Mesenchymal stem cell (in vitro differentiated cells and primary cell): ENCODE results near the gene TRMT61A.

Source experiments
- DNase-seq: peaks from one replicate; pipeline ENCODE4 v3.0.0-alpha.2; 2013
- H2AFZ ChIP-seq: one replicate; pipeline ENCODE4 v1.6.1; 2013; ENCODE audit warnings: low read depth, mild to moderate bottlenecking, control low read depth, inconsistent platforms, low read length, moderate library complexity
- H2AK5ac ChIP-seq: 2 replicates; pipeline ENCODE4 v1.6.1; 2013; ENCODE audit warnings: low read length, moderate library complexity, mild to moderate bottlenecking, inconsistent platforms; ENCODE audit not compliant: severe bottlenecking
- H2BK120ac ChIP-seq: one replicate; pipeline ENCODE4 v1.6.1; 2013; ENCODE audit warnings: low read depth, mild to moderate bottlenecking, inconsistent platforms, low read length, moderate library complexity
- H2BK12ac ChIP-seq, 2 experiments: one replicate each; pipeline ENCODE4 v1.6.1; 2013; ENCODE audit warnings: inconsistent platforms in 2 of 2, low read length in 2 of 2, mild to moderate bottlenecking in 2 of 2, moderate library complexity in 2 of 2, control low read depth in 1 of 2
- H2BK15ac ChIP-seq: one replicate; pipeline ENCODE4 v1.6.1; 2013; ENCODE audit warnings: mild to moderate bottlenecking, low read depth, inconsistent platforms; ENCODE audit not compliant: poor library complexity, severe bottlenecking
- H2BK5ac ChIP-seq: 2 replicates; pipeline ENCODE4 v1.6.1; 2013; ENCODE audit warnings: low read depth, mild to moderate bottlenecking, low read length, control low read depth, inconsistent platforms; ENCODE audit not compliant: poor library complexity, severe bottlenecking
- H3K14ac ChIP-seq, 2 experiments: one replicate each; pipeline ENCODE4 v1.6.1; 2013; ENCODE audit warnings: inconsistent platforms in 2 of 2, low read length in 2 of 2, control low read depth in 1 of 2, mild to moderate bottlenecking in 1 of 2, moderate library complexity in 1 of 2
- H3K18ac ChIP-seq, 2 experiments: one replicate each; pipeline ENCODE4 v1.6.1; 2013; ENCODE audit warnings: inconsistent platforms in 2 of 2, low read length in 2 of 2, control low read depth in 1 of 2, low read depth in 1 of 2, mild to moderate bottlenecking in 1 of 2
- H3K23ac ChIP-seq, 2 experiments: one replicate each; pipeline ENCODE4 v1.6.1; 2013; ENCODE audit warnings: inconsistent platforms in 2 of 2, low read length in 2 of 2, mild to moderate bottlenecking in 2 of 2, moderate library complexity in 2 of 2, control low read depth in 1 of 2
- H3K27ac ChIP-seq: 2 replicates; pipeline ENCODE4 v1.5.1; 2013; ENCODE audit warnings: mild to moderate bottlenecking, moderate library complexity, low read length, control low read depth, inconsistent platforms; ENCODE audit not compliant: poor library complexity, severe bottlenecking
- H3K27me3 ChIP-seq, 2 experiments: 2 replicates each; pipeline versions ENCODE4 v1.6.1 to v1.7.0; 2013; ENCODE audit warnings: low read length in 2 of 2, mild to moderate bottlenecking in 2 of 2, moderate library complexity in 2 of 2, control low read depth in 1 of 2, inconsistent platforms in 1 of 2; ENCODE audit not compliant: control insufficient read depth in 1 of 2, insufficient read depth in 1 of 2
- H3K36me3 ChIP-seq, 2 experiments: 2 replicates each; pipeline versions ENCODE4 v1.6.1 to v1.7.0; 2013; ENCODE audit warnings: low read length in 2 of 2, control low read depth in 1 of 2, inconsistent platforms in 1 of 2, low read depth in 1 of 2, mild to moderate bottlenecking in 1 of 2; ENCODE audit not compliant: insufficient read depth in 2 of 2, control insufficient read depth in 1 of 2
- H3K4ac ChIP-seq, 2 experiments: one replicate each; pipeline ENCODE4 v1.6.1; 2013; ENCODE audit warnings: inconsistent platforms in 2 of 2, low read length in 2 of 2, mild to moderate bottlenecking in 2 of 2, moderate library complexity in 2 of 2, control low read depth in 1 of 2, low read depth in 1 of 2
- H3K4me1 ChIP-seq: 2 replicates; pipeline ENCODE4 v1.6.1; 2013; ENCODE audit warnings: low read depth, low read length, control low read depth; ENCODE audit not compliant: control insufficient read depth, insufficient read depth
- H3K4me2 ChIP-seq: 2 replicates; pipeline ENCODE4 v1.6.1; 2013; ENCODE audit warnings: low read length, mild to moderate bottlenecking, inconsistent platforms; ENCODE audit not compliant: poor library complexity, severe bottlenecking
- H3K4me3 ChIP-seq, 2 experiments: 2 replicates each; pipeline versions ENCODE4 v1.5.1 to v1.7.0; 2013; ENCODE audit warnings: low read length in 2 of 2, mild to moderate bottlenecking in 2 of 2, control low read depth in 1 of 2, low read depth in 1 of 2; ENCODE audit not compliant: insufficient read depth in 1 of 2
- H3K79me1 ChIP-seq: replicated peaks from 2 replicates; pipeline ENCODE4 v1.6.1; 2013; ENCODE audit warnings: mild to moderate bottlenecking, control low read depth, low read length, inconsistent platforms; ENCODE audit not compliant: poor library complexity, severe bottlenecking
- H3K9ac ChIP-seq: 2 replicates; pipeline ENCODE4 v1.7.0; 2013; ENCODE audit warnings: mild to moderate bottlenecking, low read length, moderate library complexity
- H3K9me3 ChIP-seq: 2 replicates; pipeline ENCODE4 v1.7.0; 2013; ENCODE audit warnings: mild to moderate bottlenecking, low read length; ENCODE audit not compliant: control insufficient read depth
- H4K8ac ChIP-seq: one replicate; pipeline ENCODE4 v1.6.1; 2013; ENCODE audit warnings: inconsistent platforms, mild to moderate bottlenecking, low read length, moderate library complexity
- H4K91ac ChIP-seq: one replicate; pipeline ENCODE4 v1.6.1; 2013; ENCODE audit warnings: mild to moderate bottlenecking, low read length, inconsistent platforms
- WGBS: methylation state at CpG from one replicate; pipeline ENCODE4 v1.1.7; 2013; ENCODE audit warnings: mixed read lengths; 5-methylcytosine and 5-hydroxymethylcytosine counted together

The TRMT61A gene

DNA sequence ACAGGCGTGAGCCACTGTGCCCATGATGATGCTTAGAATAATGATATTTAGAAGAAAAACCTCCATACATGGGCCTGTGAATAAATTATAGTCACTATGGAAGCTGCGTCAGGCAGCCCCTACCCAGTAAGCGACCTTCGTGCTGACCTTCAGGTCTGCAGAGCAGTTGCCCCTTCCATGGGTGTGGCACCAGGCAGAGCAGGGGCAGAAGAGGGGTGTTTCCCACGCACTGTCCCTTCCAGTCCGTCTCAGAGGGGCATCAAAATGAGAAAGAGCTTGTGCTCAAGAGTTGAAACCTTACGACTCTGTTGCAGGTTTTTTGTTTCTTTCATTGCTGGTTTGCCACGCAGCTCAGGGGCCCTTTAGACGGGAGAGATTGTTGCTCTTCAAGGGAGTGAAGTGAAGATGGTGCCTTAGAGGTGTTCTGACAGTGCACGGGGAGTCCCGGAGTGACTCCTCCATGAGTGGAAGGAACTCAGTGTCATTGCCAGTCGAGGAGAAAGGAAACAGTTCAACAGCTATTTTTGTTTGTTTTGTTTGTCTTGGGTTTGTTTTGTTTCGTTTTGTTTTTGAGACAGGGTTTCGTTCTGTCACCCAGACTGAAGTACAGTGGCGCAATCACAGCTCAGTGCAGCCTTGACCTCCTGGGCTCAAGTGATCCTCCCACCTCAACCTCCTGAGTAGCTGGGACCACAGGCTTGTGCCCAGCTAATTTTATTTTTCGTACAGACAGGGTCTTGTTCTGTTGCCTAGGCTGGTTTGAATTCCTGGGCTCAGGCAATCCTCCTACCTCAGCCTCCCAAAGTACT, 20.3 kb upstream of the TRMT61A start:
- no peak overlapping the region for H3K23ac ChIP-seq

DNA sequence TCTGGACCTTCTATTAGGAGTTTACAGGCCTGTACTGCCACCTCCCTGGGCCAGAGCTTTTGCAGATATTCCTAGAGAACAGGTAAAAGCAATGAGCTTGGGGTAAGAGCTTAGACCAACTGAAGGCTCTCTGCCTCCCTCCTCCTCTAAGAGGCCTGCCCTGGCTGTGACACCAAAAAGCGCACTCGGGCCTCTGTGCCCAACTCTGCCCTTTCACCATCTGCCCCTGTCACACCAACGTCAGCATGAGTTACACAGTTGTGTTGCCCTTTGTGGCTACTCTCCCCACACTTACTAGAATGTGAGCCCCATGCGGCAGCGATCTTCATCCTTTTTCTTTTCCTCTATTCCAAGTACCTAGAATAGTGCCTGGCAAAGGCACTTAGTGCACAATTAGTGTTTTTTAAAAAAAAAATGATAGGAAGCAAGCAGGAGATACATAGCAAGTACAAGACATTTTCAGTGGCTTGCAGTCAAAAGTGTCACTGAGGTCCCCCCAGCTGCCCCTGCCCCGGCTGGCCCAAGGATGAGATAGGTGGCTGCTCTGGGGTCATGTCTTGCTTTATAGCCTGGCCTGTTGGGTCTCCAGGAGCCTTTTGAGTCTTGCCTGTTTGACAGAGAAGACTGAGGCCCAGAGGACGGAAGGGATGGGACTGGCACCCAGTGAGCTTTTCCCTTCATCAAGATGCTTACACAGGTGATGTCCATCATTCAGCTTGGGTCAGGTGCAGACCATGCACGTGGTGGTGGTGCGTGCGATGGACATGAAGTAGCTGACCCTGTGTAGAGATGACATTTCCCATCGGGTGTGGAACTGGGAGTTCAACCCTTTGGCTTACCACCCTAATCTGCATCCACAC, 18.9 kb upstream of the TRMT61A start:
- H4K8ac ChIP-seq, result no peak overlapping the region
- peaks cover 13% of the 10 kb centered on the region for H3K79me1 ChIP-seq
- H2AK5ac ChIP-seq, result no peak overlapping the region
- no peak overlapping the region for H2BK12ac ChIP-seq
- H3K23ac ChIP-seq, result no peak overlapping the region
- no peak overlapping the region for H3K4ac ChIP-seq
- no peaks in the 10 kb centered on the region for H3K27me3 ChIP-seq
- no peak overlapping the region for H3K9ac ChIP-seq
- no peak overlapping the region for H2BK120ac ChIP-seq
- H2BK5ac ChIP-seq, result no peak overlapping the region
- peaks cover 67 to 73% of the 10 kb centered on the region in 2 experiments for H3K36me3 ChIP-seq
- no peak overlapping the region for H3K18ac ChIP-seq
- H3K4me1 ChIP-seq, result peaks cover 9% of the 10 kb centered on the region
- no peak overlapping the region for H2BK15ac ChIP-seq
- DNase-seq, result no peak
- no peak overlapping the region for H4K91ac ChIP-seq
- 96% methylated on average over 8 of the region's 11 CpGs for WGBS
- H3K4me3 ChIP-seq, result no peak overlapping the region
- no peaks in the 10 kb centered on the region for H3K9me3 ChIP-seq
- no peak overlapping the region for H3K4me2 ChIP-seq
- H3K14ac ChIP-seq, result no peak overlapping the region
- H2AFZ ChIP-seq, result no peak overlapping the region
- no peak overlapping the region for H3K27ac ChIP-seq

More for the DNA sequence above, 20.3 kb upstream of the TRMT61A start:
- no peak overlapping the region for H3K14ac ChIP-seq
- H4K8ac ChIP-seq, result no peak overlapping the region
- H3K4me3 ChIP-seq, result no peak overlapping the region
- no peak overlapping the region for H3K27ac ChIP-seq
- peaks cover 76 to 79% of the 10 kb centered on the region in 2 experiments for H3K36me3 ChIP-seq
- no peak overlapping the region for H3K4ac ChIP-seq
- no peaks in the 10 kb centered on the region for H3K27me3 ChIP-seq
- H3K9ac ChIP-seq, result no peak overlapping the region
- peaks cover 9% of the 10 kb centered on the region for H3K4me1 ChIP-seq
- no peak overlapping the region for H2BK120ac ChIP-seq
- H2BK12ac ChIP-seq, result no peak overlapping the region
- H3K79me1 ChIP-seq, result peaks cover 18% of the 10 kb centered on the region
- 90% methylated on average over 14 of the region's 16 CpGs for whole genome bisulfite sequencing
- H2BK15ac ChIP-seq, result no peak overlapping the region
- H3K9me3 ChIP-seq, result no peaks in the 10 kb centered on the region
- no peak overlapping the region for H3K18ac ChIP-seq
- no peak overlapping the region for H2AFZ ChIP-seq
- no peak overlapping the region for H3K4me2 ChIP-seq
- H2AK5ac ChIP-seq, result no peak overlapping the region
- DNase-seq, result no peak
- H4K91ac ChIP-seq, result no peak overlapping the region
- no peak overlapping the region for H2BK5ac ChIP-seq

DNA sequence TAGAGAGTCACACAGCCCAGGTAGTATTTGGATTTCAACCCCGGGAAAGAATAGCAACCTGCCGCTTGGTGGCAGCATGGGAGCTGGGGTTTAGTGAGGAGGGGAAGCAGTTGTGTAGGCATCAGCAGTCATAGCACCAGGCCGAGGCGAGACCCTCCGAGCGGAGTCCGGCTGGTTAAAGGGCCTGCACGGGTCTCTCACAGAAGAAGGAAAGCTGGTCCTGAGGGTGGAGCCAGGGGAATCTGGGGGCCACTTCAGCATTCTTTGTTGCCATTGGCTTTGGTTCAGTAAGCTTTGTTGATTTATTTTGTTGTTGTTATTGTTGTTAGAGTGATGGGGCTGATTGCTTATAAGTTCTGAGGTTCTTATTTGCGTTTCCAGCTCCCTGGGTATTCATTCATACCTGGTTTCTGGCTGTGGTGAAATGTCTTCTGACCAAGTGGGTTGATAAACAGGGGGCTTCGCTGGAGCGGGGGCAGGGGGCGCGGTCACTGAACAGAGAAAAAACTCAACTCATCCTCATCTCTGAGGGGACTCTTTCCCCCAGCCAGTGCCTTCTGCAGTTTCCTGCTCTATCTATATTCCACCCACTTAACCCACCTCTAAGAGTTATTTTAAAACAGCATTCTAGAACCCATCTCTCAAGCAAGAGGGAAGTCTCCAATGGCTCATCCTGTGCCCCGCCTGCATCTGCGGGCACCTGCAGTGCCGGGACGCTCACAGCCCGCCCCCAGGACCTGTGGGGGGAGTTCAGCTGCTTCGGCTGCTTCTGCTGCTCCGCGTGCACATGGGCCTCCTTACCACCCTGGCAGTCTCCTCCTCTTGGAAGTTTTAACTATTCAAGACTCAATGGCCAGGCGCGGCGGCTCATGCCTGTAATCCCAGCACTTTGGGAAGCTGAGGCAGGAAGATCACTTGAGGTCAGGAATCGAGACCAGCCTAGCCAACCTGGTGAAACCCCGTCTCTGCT, 18.0 kb upstream of the TRMT61A start:
- no peak overlapping the region for H3K23ac ChIP-seq
- H3K79me1 ChIP-seq, result peaks cover 7% of the 10 kb centered on the region
- H2AK5ac ChIP-seq, result no peak overlapping the region
- H3K4me3 ChIP-seq, result no peak overlapping the region
- no peaks in the 10 kb centered on the region for H3K9me3 ChIP-seq
- H3K27ac ChIP-seq, result no peak overlapping the region
- H3K27me3 ChIP-seq, result no peaks in the 10 kb centered on the region
- no peak overlapping the region for H3K14ac ChIP-seq
- no peak overlapping the region for H4K8ac ChIP-seq
- no peak overlapping the region for H3K4me2 ChIP-seq
- H3K4me1 ChIP-seq, result peaks cover 9% of the 10 kb centered on the region
- H4K91ac ChIP-seq, result no peak overlapping the region
- H3K36me3 ChIP-seq, result peaks cover 66 to 70% of the 10 kb centered on the region in 2 experiments
- no peak overlapping the region for H2BK15ac ChIP-seq
- H3K18ac ChIP-seq, result no peak overlapping the region
- H2BK5ac ChIP-seq, result no peak overlapping the region
- no peak overlapping the region for H2BK12ac ChIP-seq
- H2BK120ac ChIP-seq, result no peak overlapping the region
- no peak overlapping the region for H2AFZ ChIP-seq
- H3K9ac ChIP-seq, result no peak overlapping the region
- WGBS, result 94% methylated on average over 24 of the region's 26 CpGs
- no peak for DNase-seq
- no peak overlapping the region for H3K4ac ChIP-seq
